Endothelial cell of umbilical vein (primary cell): ENCODE data around the gene RASAL1. TPM values are rescaled to one million over a fixed set of nuclear protein-coding genes. Genes with fewer than 3 reads are reported as not detected.

ENCODE experiments used
- BruUV-seq: library from RNA; stranded (reverse); fragments of 400-500 nt; replicated peaks from 2 replicates; lab custom pipeline; 2021; lab: Mats Ljungman, UMichigan
- CTCF ChIA-PET: fragments of 300-600, 350-600 bp; sonication (Branson Sonifier 250); formaldehyde crosslinking; loops from one replicate; lab custom pipeline; 2021; ENCODE audit warnings: antibody characterized with exemption, inconsistent platforms; lab: Charles Lee
- POLR2A ChIA-PET: fragments of 300-600, 350-600 bp; sonication (Branson Sonifier 250); formaldehyde crosslinking; loops from one replicate; lab custom pipeline; 2021; ENCODE audit warnings: antibody characterized with exemption, inconsistent platforms; lab: Charles Lee
- DNase-seq: peaks from one replicate; pipeline ENCODE4 v3.0.0-alpha.2; 2011; ENCODE audit warnings: low read depth, low spot score
- FAIRE-seq: peaks from 2 replicates; lab custom pipeline; 2011; peaks lifted over from hg19 to GRCh38; lab: Jason Lieb, UNC
- H2AFZ ChIP-seq: 2 replicates; pipeline ENCODE4 v1.6.0; 2012; ENCODE audit warnings: low read depth, low read length, control low read depth, inconsistent platforms
- H3K27ac ChIP-seq: 2 replicates; pipeline ENCODE4 v1.5.1; 2011; ENCODE audit warnings: low read depth, mild to moderate bottlenecking, control low read depth, low read length, moderate library complexity; ENCODE audit not compliant: insufficient read depth
- H3K27me3 ChIP-seq, 2 experiments: 2 replicates each; pipeline versions ENCODE4 v1.6.0 to v1.6.1; 2011; ENCODE audit warnings: low read length in 2 of 2, mixed read lengths in 1 of 2; ENCODE audit not compliant: control insufficient read depth in 2 of 2, insufficient read depth in 2 of 2
- H3K36me3 ChIP-seq, 2 experiments: 2 replicates in 1 of 2; 3 replicates in 1 of 2; pipeline ENCODE4 v1.5.1; 2011; ENCODE audit warnings: low read length in 2 of 2, mild to moderate bottlenecking in 1 of 2, moderate library complexity in 1 of 2; ENCODE audit not compliant: control insufficient read depth in 2 of 2, insufficient read depth in 2 of 2; ENCODE audit errors: extremely low read depth in 1 of 2
- H3K4me1 ChIP-seq: 3 replicates; pipeline ENCODE4 v1.5.1; 2011; ENCODE audit warnings: mild to moderate bottlenecking, low read length; ENCODE audit not compliant: control insufficient read depth, insufficient read depth; ENCODE audit errors: extremely low read depth
- H3K4me2 ChIP-seq: 2 replicates; pipeline ENCODE4 v1.6.1; 2011; ENCODE audit warnings: low read length, control low read depth, mixed read lengths; ENCODE audit not compliant: insufficient read depth
- H3K4me3 ChIP-seq, 3 experiments: fragments of 200-600 bp in 1 of 3; sonication (generic), shearing (Covaris generic) in 1 of 3; replicated peaks in 1 of 3; 2 replicates each; pipeline ENCODE4 v1.5.1; 2011 to 2016; ENCODE audit warnings: control low read depth in 3 of 3, low read length in 3 of 3, mild to moderate bottlenecking in 2 of 3, inconsistent platforms in 1 of 3, low read depth in 1 of 3, moderate library complexity in 1 of 3; ENCODE audit not compliant: insufficient read depth in 1 of 3
- H3K79me2 ChIP-seq: 2 replicates; pipeline ENCODE4 v1.6.0; 2012; ENCODE audit warnings: low read length, inconsistent platforms; ENCODE audit not compliant: control insufficient read depth, insufficient read depth
- H3K9ac ChIP-seq: replicated peaks from 2 replicates; pipeline ENCODE3; 2011; ENCODE audit warnings: low read length, control low read depth; ENCODE audit not compliant: insufficient read depth; ENCODE audit errors: extremely low read depth
- H3K9me1 ChIP-seq: replicated peaks from 3 replicates; pipeline ENCODE4 v1.6.0; 2011; ENCODE audit warnings: mild to moderate bottlenecking, low read length; ENCODE audit not compliant: control insufficient read depth, insufficient read depth; ENCODE audit errors: extremely low read depth
- H3K9me3 ChIP-seq: replicated peaks from 2 replicates; pipeline ENCODE4 v1.5.1; 2012; ENCODE audit warnings: low read length, inconsistent platforms; ENCODE audit not compliant: control insufficient read depth, insufficient read depth
- H4K20me1 ChIP-seq: replicated peaks from 2 replicates; pipeline ENCODE3; 2011; ENCODE audit warnings: mild to moderate bottlenecking, low read length; ENCODE audit not compliant: control insufficient read depth, insufficient read depth; ENCODE audit errors: extremely low read depth
- CTCF ChIP-seq, 2 donors: IDR thresholded peaks; 1 replicate in 1 of 2; 2 replicates in 1 of 2; pipeline ENCODE4 v1.5.1; 2011; ENCODE audit warnings: low read length in 2 of 2, mild to moderate bottlenecking in 2 of 2, moderate library complexity in 2 of 2, control low read depth in 1 of 2, inconsistent platforms in 1 of 2, low read depth in 1 of 2; ENCODE audit not compliant: insufficient read depth in 1 of 2; ENCODE audit errors: extremely low read depth in 1 of 2
- EZH2 ChIP-seq: IDR thresholded peaks from 2 replicates; pipeline ENCODE4 v1.6.1; 2012; ENCODE audit warnings: borderline replicate concordance, low read depth, mild to moderate bottlenecking, moderate library complexity, low read length, inconsistent platforms; ENCODE audit not compliant: severe bottlenecking
- FOS ChIP-seq: IDR thresholded peaks from 2 replicates; pipeline ENCODE4 v1.6.1; 2011; ENCODE audit warnings: mild to moderate bottlenecking, low read length, moderate library complexity, borderline replicate concordance; ENCODE audit not compliant: insufficient read depth
- GATA2 ChIP-seq: IDR thresholded peaks from 2 replicates; pipeline ENCODE4 v1.7.0; 2011; ENCODE audit warnings: low read depth, mild to moderate bottlenecking, moderate library complexity, mixed read lengths, low read length; ENCODE audit not compliant: insufficient read length, insufficient read depth
- JUN ChIP-seq: IDR thresholded peaks from 2 replicates; pipeline ENCODE4 v1.6.1; 2011; ENCODE audit warnings: borderline replicate concordance, low read depth; ENCODE audit not compliant: insufficient read length, insufficient read depth
- MAX ChIP-seq: IDR thresholded peaks from 2 replicates; pipeline ENCODE4 v1.6.1; 2011; ENCODE audit not compliant: insufficient read depth, insufficient read length
- MYC ChIP-seq: IDR thresholded peaks from one replicate; pipeline ENCODE4 v1.6.1; 2011; ENCODE audit warnings: mild to moderate bottlenecking, low read depth, low read length
- POLR2A ChIP-seq: IDR thresholded peaks from 2 replicates; pipeline ENCODE4 v1.6.1; 2012; ENCODE audit warnings: low read depth, mild to moderate bottlenecking, control low read depth, low read length
- POLR2AphosphoS5 ChIP-seq: IDR thresholded peaks from 2 replicates; pipeline ENCODE4 v1.6.1; 2012; ENCODE audit warnings: low read depth, mild to moderate bottlenecking, control low read depth, low read length, moderate library complexity; ENCODE audit not compliant: insufficient read depth
- dilution Hi-C: fragments of 300-500 bp; cut with MboI; formaldehyde crosslinking; loops from one replicate; pipeline ENCODE4 v1.15.0; 2019; ENCODE audit warnings: low sequenced_read_pairs; ENCODE audit not compliant: extremely low pct_ligation_motif_present
- intact Hi-C: fragments of 100-400 bp; cut with micrococcal nuclease; formaldehyde crosslinking; loops from one replicate; pipeline ENCODE4 v1.10.0; 2022
- polyA plus RNA-seq, 4 experiments: library from polyadenylated mRNA; depleted of rRNA in 3 of 4; stranded (reverse) in 3 of 4; unstranded in 1 of 4; fragments of >200 nt; gene quantifications; 2 replicates each; pipeline versions ENCODE4 v1.2.1 to v1.2.3, GENCODE V29; 2011 to 2012; ENCODE audit warnings: missing spikeins in 1 of 4
- total RNA-seq: library from RNA; stranded (reverse); gene quantifications from 2 replicates; pipeline ENCODE4 v1.2.3, GENCODE V29; 2021

Gene RASAL1
- total and polyA plus RNA-seq, 2 donors (not counting 3 experiments of a cell fraction or from before 2014, with no cell fraction given), result not detected

GRCh38 chr12:113054948-113055486 is 80.5 kb downstream of the RASAL1 start:
- CTCF ChIA-PET, result interaction anchor here (1.0 kb wide), 1 partner anchor 62 kb away, joined by 3 read pairs; no protein-coding TSS in a partner anchor

GRCh38 chr12:113052326-113052725 is 83.2 kb downstream of the RASAL1 start:
- Histone ChIP-seq H3K4me3 (no peak overlapping the region), H3K27me3 (peaks cover 22 to 28% of the 10 kb centered on the region in 2 experiments), H3K4me2 (no peak overlapping the region), H3K79me2 (no peaks in the 10 kb centered on the region), H3K36me3 (no peaks in the 10 kb centered on the region), H2AFZ (no peak overlapping the region), H3K9me1 (no peaks in the 10 kb centered on the region), H3K27ac (no peak overlapping the region), H3K9ac (no peak overlapping the region), H3K4me1 (no peaks in the 10 kb centered on the region), H3K9me3 (no peaks in the 10 kb centered on the region), H4K20me1 (no peaks in the 10 kb centered on the region)
- TF ChIP-seq GATA2 (no peak), POLR2AphosphoS5 (no peak), CTCF (IDR thresholded peaks at IDR 0.05; ENCODE audit: extremely low read depth in 1 of 2, insufficient read depth in 1 of 2, low read depth in 1 of 2, low read length in 2 of 2) (no peak), MYC (no peak), EZH2 (no peak), FOS (no peak), POLR2A (no peak), MAX (no peak), JUN (no peak)
- DNase-seq (no peak), FAIRE-seq (no peak)
- no TSS peak for BruUV-seq
- ChIA-PET POLR2A (no interaction called here), CTCF (interaction anchor here (1.0 to 2.2 kb wide), 3 partner anchors 59 to 101 kb away, joined by 3 to 10 read pairs (median 3); no protein-coding TSS in a partner anchor)
- intact Hi-C loops, result no loop called here
- dilution Hi-C loops, result no loop called here

More at GRCh38 chr12:113054948-113055486, 80.5 kb downstream of the RASAL1 start:
- FAIRE-seq (no peak), DNase-seq (no peak)
- no peak overlapping the region for H3K9ac ChIP-seq
- no peaks in the 10 kb centered on the region for H3K36me3 ChIP-seq
- intact Hi-C loops (no loop called here), dilution Hi-C loops (no loop called here)
- no peak overlapping the region for H2AFZ ChIP-seq
- H4K20me1 ChIP-seq, result no peaks in the 10 kb centered on the region
- H3K9me3 ChIP-seq, result no peaks in the 10 kb centered on the region
- no peak overlapping the region for H3K4me2 ChIP-seq
- peaks cover 26 to 31% of the 10 kb centered on the region in 2 experiments for H3K27me3 ChIP-seq
- no peak overlapping the region for H3K4me3 ChIP-seq
- no peaks in the 10 kb centered on the region for H3K4me1 ChIP-seq
- no peaks in the 10 kb centered on the region for H3K79me2 ChIP-seq
- H3K9me1 ChIP-seq, result no peaks in the 10 kb centered on the region
- POLR2A ChIA-PET, result no interaction called here
- TF ChIP-seq POLR2AphosphoS5 (no peak), GATA2 (no peak), FOS (no peak)
- no peak overlapping the region for H3K27ac ChIP-seq
- BruUV-seq, result no TSS peak
